Caco-2 (cell line): ENCODE data around the gene AMDHD1. TPM values are rescaled to one million over a fixed set of nuclear protein-coding genes. Genes with fewer than 3 reads are reported as not detected.
A peak's percentile ranks its signal among the peaks of the same experiment; 100 is the strongest.

Experiments
- BruUV-seq: library from RNA; stranded (reverse); fragments of 400-500 nt; replicated peaks from 2 replicates; lab custom pipeline; 2021; lab: Mats Ljungman, UMichigan
- CTCF ChIA-PET: fragments of 300-600 bp; sonication (Branson Sonifier 250); formaldehyde crosslinking; loops from one replicate; lab custom pipeline; 2022; ENCODE audit warnings: antibody characterized with exemption; lab: Charles Lee
- POLR2A ChIA-PET: fragments of 300-600 bp; sonication (Branson Sonifier 250); formaldehyde crosslinking; loops from one replicate; lab custom pipeline; 2022; ENCODE audit warnings: antibody characterized with exemption; lab: Charles Lee
- DNase-seq, 2 experiments: peaks; one replicate each; pipeline versions ENCODE4 v3.0.0 to v3.0.0-alpha.2; 2020 to 2022
- H3K27me3 ChIP-seq: replicated peaks from 2 replicates; pipeline ENCODE4 v1.6.0; 2011; ENCODE audit warnings: low read length; ENCODE audit not compliant: control insufficient read depth, insufficient read depth
- H3K36me3 ChIP-seq: 2 replicates; pipeline ENCODE4 v1.5.1; 2011; ENCODE audit warnings: low read length; ENCODE audit not compliant: control insufficient read depth, insufficient read depth
- H3K4me1 ChIP-seq: fragments of 250-450 bp; sonication (Bioruptor Pico); 2 replicates; pipeline ENCODE4 v1.5.1; 2020; ENCODE audit warnings: mild to moderate bottlenecking
- H3K4me3 ChIP-seq: 2 replicates; pipeline ENCODE4 v1.5.1; 2011; ENCODE audit warnings: low read depth, mild to moderate bottlenecking, control low read depth, low read length
- H3K9me3 ChIP-seq: fragments of 250-450 bp; sonication (Bioruptor Pico); 2 replicates; pipeline ENCODE4 v1.5.1; 2020; ENCODE audit warnings: mild to moderate bottlenecking, moderate library complexity
- H3K27ac Mint-ChIP-seq: one replicate; pipeline ENCODE4 v1.8.0; 2022; ENCODE audit warnings: mixed read lengths; ENCODE audit not compliant: unreplicated experiment
- H3K27me3 Mint-ChIP-seq: one replicate; pipeline ENCODE4 v1.8.0; 2022; ENCODE audit warnings: mixed read lengths; ENCODE audit not compliant: insufficient read depth, unreplicated experiment
- H3K36me3 Mint-ChIP-seq: one replicate; pipeline ENCODE4 v1.8.0; 2022; ENCODE audit warnings: mild to moderate bottlenecking, mixed read lengths; ENCODE audit not compliant: insufficient read depth, unreplicated experiment
- H3K4me1 Mint-ChIP-seq: one replicate; pipeline ENCODE4 v1.8.0; 2022; ENCODE audit warnings: low read depth, mixed read lengths; ENCODE audit not compliant: unreplicated experiment
- H3K4me3 Mint-ChIP-seq: one replicate; pipeline ENCODE4 v1.8.0; 2022; ENCODE audit warnings: mild to moderate bottlenecking, moderate library complexity, mixed read lengths; ENCODE audit not compliant: unreplicated experiment
- H3K9me3 Mint-ChIP-seq: one replicate; pipeline ENCODE4 v1.8.0; 2022; ENCODE audit warnings: mixed read lengths; ENCODE audit not compliant: unreplicated experiment
- intact Hi-C: fragments of 100-400 bp; cut with micrococcal nuclease; formaldehyde crosslinking; loops from one replicate; pipeline ENCODE4 v1.10.0; 2022; ENCODE audit not compliant: unreplicated experiment
- total RNA-seq: library from RNA; stranded (reverse); gene quantifications from 2 replicates; pipeline ENCODE4 v1.2.3, GENCODE V29; 2022
- TF ChIP-seq, protein P1 (sequence below), 2 experiments: fragments of 200-600 bp in 1 of 2; IDR thresholded peaks; 1 replicate in 1 of 2; 2 replicates in 1 of 2; pipeline versions ENCODE4 v1.5.1 to v1.8.0; 2011 to 2022; ENCODE audit warnings: antibody characterized with exemption in 1 of 2, control low read depth in 1 of 2, inconsistent platforms in 1 of 2, low read depth in 1 of 2, low read length in 1 of 2, mild to moderate bottlenecking in 1 of 2, moderate library complexity in 1 of 2; ENCODE audit not compliant: insufficient read depth in 1 of 2, severe bottlenecking in 1 of 2, unreplicated experiment in 1 of 2

Gene AMDHD1
- total RNA-seq, 1 experiment from 2014 or later = 0.61 TPM

GRCh38 chr12:95993907-95994306 lies 50.8 kb downstream of the AMDHD1 start:
- BruUV-seq = no TSS peak
- ChIA-PET CTCF (no interaction called here), POLR2A (no interaction called here)
- peaks cover 5% of the 10 kb centered on the region for H3K36me3 Mint-ChIP-seq
- peaks cover 20% of the 10 kb centered on the region for H3K4me1 Mint-ChIP-seq
- TF ChIP-seq, protein P1, sequence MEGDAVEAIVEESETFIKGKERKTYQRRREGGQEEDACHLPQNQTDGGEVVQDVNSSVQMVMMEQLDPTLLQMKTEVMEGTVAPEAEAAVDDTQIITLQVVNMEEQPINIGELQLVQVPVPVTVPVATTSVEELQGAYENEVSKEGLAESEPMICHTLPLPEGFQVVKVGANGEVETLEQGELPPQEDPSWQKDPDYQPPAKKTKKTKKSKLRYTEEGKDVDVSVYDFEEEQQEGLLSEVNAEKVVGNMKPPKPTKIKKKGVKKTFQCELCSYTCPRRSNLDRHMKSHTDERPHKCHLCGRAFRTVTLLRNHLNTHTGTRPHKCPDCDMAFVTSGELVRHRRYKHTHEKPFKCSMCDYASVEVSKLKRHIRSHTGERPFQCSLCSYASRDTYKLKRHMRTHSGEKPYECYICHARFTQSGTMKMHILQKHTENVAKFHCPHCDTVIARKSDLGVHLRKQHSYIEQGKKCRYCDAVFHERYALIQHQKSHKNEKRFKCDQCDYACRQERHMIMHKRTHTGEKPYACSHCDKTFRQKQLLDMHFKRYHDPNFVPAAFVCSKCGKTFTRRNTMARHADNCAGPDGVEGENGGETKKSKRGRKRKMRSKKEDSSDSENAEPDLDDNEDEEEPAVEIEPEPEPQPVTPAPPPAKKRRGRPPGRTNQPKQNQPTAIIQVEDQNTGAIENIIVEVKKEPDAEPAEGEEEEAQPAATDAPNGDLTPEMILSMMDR (IDR thresholded peaks at IDR 0.05; ENCODE audit: insufficient read depth in 1 of 2, low read depth in 1 of 2, low read length in 1 of 2, severe bottlenecking in 1 of 2, unreplicated experiment in 1 of 2) = no peak
- H3K27ac Mint-ChIP-seq = no peak overlapping the region
- Histone ChIP-seq H3K27me3 (no peaks in the 10 kb centered on the region; the same call in 1 of the 2 replicates), H3K4me1 (no peaks in the 10 kb centered on the region; the same call in 1 of the 2 replicates), H3K4me3 (no peak overlapping the region), H3K9me3 (no peaks in the 10 kb centered on the region), H3K36me3 (no peaks in the 10 kb centered on the region)
- H3K4me3 Mint-ChIP-seq = no peak overlapping the region
- intact Hi-C loops = loop anchor here (10.0 kb wide), 1 partner anchor 409 kb away; no protein-coding TSS in a partner anchor
- DNase-seq = no peak
- peaks cover 11% of the 10 kb centered on the region for H3K27me3 Mint-ChIP-seq
- H3K9me3 Mint-ChIP-seq = no peaks in the 10 kb centered on the region

DNA sequence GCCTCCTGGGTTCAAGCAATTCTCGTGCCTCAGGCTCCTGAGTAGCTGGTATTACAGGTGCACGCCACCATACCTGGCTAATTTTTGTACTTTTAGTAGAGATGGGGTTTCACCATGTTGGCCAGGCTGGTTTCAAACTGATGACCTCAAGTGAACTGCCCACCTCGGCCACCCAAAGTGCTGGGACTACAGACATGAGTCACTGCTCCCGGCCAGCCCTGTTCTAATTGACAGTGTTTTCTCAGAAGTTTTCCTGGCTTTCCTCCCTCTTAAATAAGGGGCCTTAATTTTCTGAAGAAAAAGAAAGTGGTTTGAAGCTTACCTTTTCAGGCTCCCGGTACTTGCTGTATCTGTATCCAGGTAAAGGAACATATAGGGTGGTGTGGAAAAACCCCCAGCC lies 51.3 kb downstream of the AMDHD1 start:
- H3K9me3 Mint-ChIP-seq = no peaks in the 10 kb centered on the region
- no peaks in the 10 kb centered on the region for H3K9me3 ChIP-seq
- no peaks in the 10 kb centered on the region; the same call in 1 of the 2 replicates for H3K4me1 ChIP-seq
- H3K4me3 Mint-ChIP-seq = no peak overlapping the region
- H3K27me3 Mint-ChIP-seq = peaks cover 10% of the 10 kb centered on the region
- no TSS peak for BruUV-seq
- no peak overlapping the region for H3K4me3 ChIP-seq
- H3K36me3 Mint-ChIP-seq = peaks cover 5% of the 10 kb centered on the region
- intact Hi-C loops = loop anchor here (10.0 kb wide), 1 partner anchor 410 kb away; no protein-coding TSS in a partner anchor
- no peak for DNase-seq
- TF ChIP-seq, protein P1 (IDR thresholded peaks at IDR 0.05; ENCODE audit: insufficient read depth in 1 of 2, low read depth in 1 of 2, low read length in 1 of 2, severe bottlenecking in 1 of 2, unreplicated experiment in 1 of 2) = no peak
- no peaks in the 10 kb centered on the region for H3K36me3 ChIP-seq
- POLR2A ChIA-PET = no interaction called here
- H3K27ac Mint-ChIP-seq = no peak overlapping the region
- no peaks in the 10 kb centered on the region for H3K27me3 ChIP-seq
- CTCF ChIA-PET = no interaction called here
- H3K4me1 Mint-ChIP-seq = peaks cover 20% of the 10 kb centered on the region

DNA sequence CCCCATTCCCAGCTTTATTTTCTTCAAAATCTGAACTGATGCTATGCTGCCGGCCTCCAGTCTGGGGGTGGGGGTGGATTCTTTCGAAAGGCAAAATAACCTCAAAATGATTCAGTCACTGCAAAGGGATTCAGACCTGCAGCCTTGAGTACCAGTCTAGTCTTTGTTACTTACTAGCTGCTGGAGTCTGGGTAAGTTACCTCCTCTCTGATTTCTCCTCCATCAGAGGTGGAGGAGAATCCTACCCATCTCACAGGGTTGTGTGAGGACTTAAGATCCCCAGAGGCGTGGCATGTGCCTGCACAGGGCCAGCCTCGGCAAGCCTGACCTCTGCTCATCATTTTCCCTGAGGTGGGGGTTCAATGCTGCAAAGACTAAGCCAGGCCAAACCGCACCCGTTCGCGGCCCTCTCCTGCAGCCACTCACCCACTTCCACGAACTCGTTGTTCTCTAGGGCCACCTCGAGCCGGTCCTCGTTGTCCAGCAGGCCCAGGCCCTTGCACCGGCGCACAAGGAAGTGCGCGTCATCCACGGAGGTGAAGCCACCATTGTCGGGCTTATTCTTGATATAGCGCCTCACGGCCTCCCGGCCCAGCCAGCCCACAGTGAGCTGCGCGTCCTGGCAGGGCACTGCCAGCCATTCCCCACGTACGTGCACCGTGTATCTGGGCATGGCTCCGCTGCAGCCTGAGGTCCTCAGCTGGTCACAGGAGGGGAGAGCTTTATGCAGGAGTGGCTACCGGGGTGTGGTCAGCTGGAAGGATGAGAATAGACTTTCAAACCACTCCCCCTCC lies 52.3 kb downstream of the AMDHD1 start:
- no peaks in the 10 kb centered on the region for H3K9me3 ChIP-seq
- ChIA-PET POLR2A (interaction anchor here (1.0 kb wide), 1 partner anchor 13 kb away, joined by 3 read pairs; no protein-coding TSS in a partner anchor), CTCF (interaction anchor here (0.8 kb wide), 1 partner anchor 77 kb away, joined by 4 read pairs; no protein-coding TSS in a partner anchor)
- no peak for DNase-seq
- no peaks in the 10 kb centered on the region; the same call in 1 of the 2 replicates for H3K4me1 ChIP-seq
- Mint-ChIP-seq H3K9me3 (no peaks in the 10 kb centered on the region), H3K4me1 (peaks cover 20% of the 10 kb centered on the region), H3K27me3 (peaks cover 10% of the 10 kb centered on the region), H3K36me3 (peaks cover 5% of the 10 kb centered on the region), H3K27ac (peak overlapping the region; percentile 16), H3K4me3 (no peak overlapping the region)
- H3K27me3 ChIP-seq = no peaks in the 10 kb centered on the region
- intact Hi-C loops = loop anchor here (10.0 kb wide), 1 partner anchor 411 kb away; no protein-coding TSS in a partner anchor
- TF ChIP-seq, protein P1 (IDR thresholded peaks at IDR 0.05; ENCODE audit: insufficient read depth in 1 of 2, low read depth in 1 of 2, low read length in 1 of 2, severe bottlenecking in 1 of 2, unreplicated experiment in 1 of 2) = no peak
- no peaks in the 10 kb centered on the region for H3K36me3 ChIP-seq
- no TSS peak for BruUV-seq
- no peak overlapping the region for H3K4me3 ChIP-seq
